Loucy (cell line): ENCODE data around the gene TMEM232.

Source experiments
- EZH2phosphoT487 ChIP-seq: fragments of 200-600 bp; IDR thresholded peaks from 2 replicates; pipeline ENCODE4 v1.6.1; 2018; ENCODE audit warnings: antibody characterized with exemption, mild to moderate bottlenecking, moderate library complexity, borderline replicate concordance
- TF ChIP-seq, protein P1 (sequence below): fragments of 200-600 bp; sonication (generic); conservative IDR thresholded peaks from 2 replicates; pipeline ENCODE4 v1.5.1; 2014; ENCODE audit warnings: mild to moderate bottlenecking, antibody characterized with exemption, low read length

DNA sequence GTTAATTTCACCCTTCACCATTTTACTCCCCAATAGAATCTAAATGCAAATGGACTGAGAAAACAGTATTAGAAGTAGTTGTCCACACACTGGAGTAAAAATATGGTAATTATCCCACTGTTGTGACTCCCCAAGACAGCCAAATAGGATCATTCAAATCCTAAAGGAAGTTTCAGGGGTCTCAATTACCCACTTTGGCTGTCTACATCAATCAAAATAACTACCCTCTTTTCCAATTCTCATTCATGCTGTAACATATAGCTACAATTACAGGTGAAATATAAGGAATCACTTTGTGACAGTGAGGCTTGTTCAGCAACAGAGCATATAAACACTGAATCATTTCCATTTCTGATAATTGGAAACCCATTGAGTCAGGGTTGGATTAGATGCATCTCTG lies 220.1 kb downstream of the TMEM232 start:
- TF ChIP-seq, protein P1, sequence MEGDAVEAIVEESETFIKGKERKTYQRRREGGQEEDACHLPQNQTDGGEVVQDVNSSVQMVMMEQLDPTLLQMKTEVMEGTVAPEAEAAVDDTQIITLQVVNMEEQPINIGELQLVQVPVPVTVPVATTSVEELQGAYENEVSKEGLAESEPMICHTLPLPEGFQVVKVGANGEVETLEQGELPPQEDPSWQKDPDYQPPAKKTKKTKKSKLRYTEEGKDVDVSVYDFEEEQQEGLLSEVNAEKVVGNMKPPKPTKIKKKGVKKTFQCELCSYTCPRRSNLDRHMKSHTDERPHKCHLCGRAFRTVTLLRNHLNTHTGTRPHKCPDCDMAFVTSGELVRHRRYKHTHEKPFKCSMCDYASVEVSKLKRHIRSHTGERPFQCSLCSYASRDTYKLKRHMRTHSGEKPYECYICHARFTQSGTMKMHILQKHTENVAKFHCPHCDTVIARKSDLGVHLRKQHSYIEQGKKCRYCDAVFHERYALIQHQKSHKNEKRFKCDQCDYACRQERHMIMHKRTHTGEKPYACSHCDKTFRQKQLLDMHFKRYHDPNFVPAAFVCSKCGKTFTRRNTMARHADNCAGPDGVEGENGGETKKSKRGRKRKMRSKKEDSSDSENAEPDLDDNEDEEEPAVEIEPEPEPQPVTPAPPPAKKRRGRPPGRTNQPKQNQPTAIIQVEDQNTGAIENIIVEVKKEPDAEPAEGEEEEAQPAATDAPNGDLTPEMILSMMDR, result no peak
- TF ChIP-seq EZH2phosphoT487, result no peak
